Keratinocyte (primary cell): ENCODE results near the gene SLC17A3.

ENCODE experiments used
- CTCF ChIP-seq, 3 experiments: IDR thresholded peaks in 1 of 3; conservative IDR thresholded peaks in 1 of 3; optimal IDR thresholded peaks in 1 of 3; 2 replicates in 2 of 3; 3 replicates in 1 of 3; pipeline versions ENCODE3 to v1.5.1; 2011; ENCODE audit warnings: low read length in 3 of 3, mild to moderate bottlenecking in 3 of 3, moderate library complexity in 2 of 3, control low read depth in 1 of 3, inconsistent platforms in 1 of 3; ENCODE audit not compliant: insufficient read depth in 2 of 3; ENCODE audit errors: extremely low read depth in 1 of 3
- EZH2 ChIP-seq: IDR thresholded peaks from one replicate; pipeline ENCODE4 v1.6.1; 2012; ENCODE audit warnings: inconsistent platforms, mild to moderate bottlenecking, low read length, moderate library complexity

- TF ChIP-seq CTCF (optimal IDR thresholded peaks at IDR 0.05 in 1 of 3, IDR thresholded peaks at IDR 0.05 in 1 of 3, conservative IDR thresholded peaks at IDR 0.05 in 1 of 3; ENCODE audit: extremely low read depth in 1 of 3, insufficient read depth in 2 of 3, low read length in 3 of 3) = no peak
- no peak for TF ChIP-seq EZH2
Measured at GRCh38 chr6:25899123-25899522, 25.1 kb upstream of the SLC17A3 start.
